Activated T-cell treated with anti-CD3 and anti-CD28 coated beads, Interleukin-2, amount 50 U/mL, for 4 hours (primary cell): ENCODE data around the gene INTS13. TPM values are rescaled to one million over a fixed set of nuclear protein-coding genes. Genes with fewer than 3 reads are reported as not detected.
"Not testable (repeated sequence)": the region's sequence is repeated elsewhere in the genome, so short reads cannot be mapped to it uniquely, and the experiment has no call there.

ENCODE experiments used
- ATAC-seq, 2 donors: fragments of 200-7000 bp; cut with Tn5 transposase; one replicate each; pipeline ENCODE4 v1.10.0; 2021
- DNase-seq: peaks from one replicate; pipeline ENCODE4 v3.0.0-alpha.2; 2020
- H3K27me3 Mint-ChIP-seq: one replicate; pipeline ENCODE4 v1.8.0; 2021; ENCODE audit warnings: low read depth, mixed read lengths
- H3K36me3 Mint-ChIP-seq: one replicate; pipeline ENCODE4 v1.8.0; 2022; ENCODE audit warnings: mixed read lengths; ENCODE audit not compliant: insufficient read depth
- H3K4me1 Mint-ChIP-seq: one replicate; pipeline ENCODE4 v1.8.0; 2021; ENCODE audit warnings: low read depth, mixed read lengths
- H3K4me3 Mint-ChIP-seq: one replicate; pipeline ENCODE4 v1.8.0; 2021; ENCODE audit warnings: mild to moderate bottlenecking, moderate library complexity, mixed read lengths
- H3K9me3 Mint-ChIP-seq: one replicate; pipeline ENCODE4 v1.8.0; 2021; ENCODE audit warnings: mixed read lengths
- total RNA-seq, 3 donors: library from RNA; stranded (reverse); gene quantifications; one replicate each; pipeline ENCODE4 v1.2.1, GENCODE V29; 2021

INTS13 gene, protein sequence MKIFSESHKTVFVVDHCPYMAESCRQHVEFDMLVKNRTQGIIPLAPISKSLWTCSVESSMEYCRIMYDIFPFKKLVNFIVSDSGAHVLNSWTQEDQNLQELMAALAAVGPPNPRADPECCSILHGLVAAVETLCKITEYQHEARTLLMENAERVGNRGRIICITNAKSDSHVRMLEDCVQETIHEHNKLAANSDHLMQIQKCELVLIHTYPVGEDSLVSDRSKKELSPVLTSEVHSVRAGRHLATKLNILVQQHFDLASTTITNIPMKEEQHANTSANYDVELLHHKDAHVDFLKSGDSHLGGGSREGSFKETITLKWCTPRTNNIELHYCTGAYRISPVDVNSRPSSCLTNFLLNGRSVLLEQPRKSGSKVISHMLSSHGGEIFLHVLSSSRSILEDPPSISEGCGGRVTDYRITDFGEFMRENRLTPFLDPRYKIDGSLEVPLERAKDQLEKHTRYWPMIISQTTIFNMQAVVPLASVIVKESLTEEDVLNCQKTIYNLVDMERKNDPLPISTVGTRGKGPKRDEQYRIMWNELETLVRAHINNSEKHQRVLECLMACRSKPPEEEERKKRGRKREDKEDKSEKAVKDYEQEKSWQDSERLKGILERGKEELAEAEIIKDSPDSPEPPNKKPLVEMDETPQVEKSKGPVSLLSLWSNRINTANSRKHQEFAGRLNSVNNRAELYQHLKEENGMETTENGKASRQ
- 10 to 100 TPM; 52.1 to 59.0 (median 55.6) TPM for total RNA-seq

DNA sequence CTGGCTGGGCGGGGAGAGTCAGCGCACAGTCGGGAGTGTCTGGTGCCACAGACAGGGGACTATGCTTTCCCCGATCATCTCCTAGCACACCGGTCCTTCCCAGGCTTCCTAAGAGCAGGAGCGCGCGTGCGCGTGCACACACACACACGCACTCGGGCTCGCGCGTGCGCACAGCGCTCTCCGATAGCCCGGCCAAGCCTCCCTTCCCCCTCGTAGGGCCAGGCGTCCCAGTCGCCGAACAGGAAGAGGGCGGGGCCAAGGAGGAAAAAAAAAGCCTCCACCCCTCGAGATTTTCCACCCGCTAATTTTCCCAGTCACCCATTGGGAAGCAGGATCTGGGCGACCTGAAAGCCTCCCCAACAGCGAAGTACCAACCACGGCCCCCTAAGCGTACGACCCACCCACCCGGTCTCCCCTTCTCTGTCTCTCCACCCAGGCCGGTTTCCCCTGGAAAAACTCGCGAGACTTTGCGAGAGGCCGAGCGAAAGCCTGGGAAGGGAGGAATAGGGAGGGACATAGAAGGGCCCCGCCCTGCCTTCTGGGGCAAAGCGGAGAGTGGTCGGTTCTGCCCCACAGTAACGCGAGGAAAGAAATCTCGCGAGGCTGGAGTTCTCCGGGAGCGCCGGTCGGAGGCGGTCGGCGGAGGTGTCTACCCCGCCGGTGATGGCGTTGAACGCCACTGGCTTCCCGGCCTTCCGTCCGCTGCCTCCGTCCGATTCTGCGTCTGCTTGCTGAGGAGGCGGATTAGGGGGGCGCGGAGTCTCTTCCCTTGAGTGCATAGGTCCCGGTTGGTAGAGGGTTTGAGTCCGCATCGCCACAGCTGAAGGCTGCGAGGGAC lies at the start of gene INTS13, which contains the start of gene FGFR1OP2:
Gene INTS13 (minus strand): TSS at position 119 of the 838 bp plus-strand sequence. CDS start 1,178 bp downstream, outside the sequence.
Gene FGFR1OP2 (plus strand): TSS at position 608 of the 838 bp plus-strand sequence. CDS start 15,689 bp downstream, outside the sequence.
- H3K27me3 Mint-ChIP-seq: no peaks in the 10 kb centered on the region
- peak within 1 kb of the TSS; percentile 99 for H3K4me3 Mint-ChIP-seq
- H3K9me3 Mint-ChIP-seq: no peaks in the 10 kb centered on the region
- peak; percentile 94 to 95 for ATAC-seq
- peaks cover 14% of the 10 kb centered on the region for H3K36me3 Mint-ChIP-seq
- DNase-seq: peak; percentile 96
- peaks cover 61% of the 10 kb centered on the region for H3K4me1 Mint-ChIP-seq

DNA sequence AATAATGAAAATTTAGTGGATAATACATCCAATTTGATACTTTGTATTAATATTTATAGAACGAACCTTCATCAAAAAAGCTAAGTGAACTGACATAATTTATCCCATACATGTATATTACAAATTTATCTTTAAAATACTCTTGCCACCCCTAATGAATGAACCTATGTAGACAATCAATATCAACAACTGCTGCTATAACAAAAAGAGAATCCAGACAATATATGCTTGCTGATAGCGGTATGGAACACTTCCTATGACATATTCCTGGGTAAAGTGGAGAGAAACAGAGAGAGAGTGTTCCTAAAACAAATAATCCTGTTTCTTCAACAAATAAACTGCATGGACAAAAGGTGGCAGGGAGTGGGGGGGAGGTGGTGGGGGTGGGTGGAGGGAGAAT lies 45.1 kb upstream of the INTS13 start:
- no peak overlapping the region for H3K4me3 Mint-ChIP-seq
- no peaks in the 10 kb centered on the region for H3K27me3 Mint-ChIP-seq
- peaks cover 5% of the 10 kb centered on the region for H3K4me1 Mint-ChIP-seq
- no peaks in the 10 kb centered on the region for H3K9me3 Mint-ChIP-seq
- H3K36me3 Mint-ChIP-seq: peaks cover 45% of the 10 kb centered on the region
- no peak for ATAC-seq
- no peak for DNase-seq

DNA sequence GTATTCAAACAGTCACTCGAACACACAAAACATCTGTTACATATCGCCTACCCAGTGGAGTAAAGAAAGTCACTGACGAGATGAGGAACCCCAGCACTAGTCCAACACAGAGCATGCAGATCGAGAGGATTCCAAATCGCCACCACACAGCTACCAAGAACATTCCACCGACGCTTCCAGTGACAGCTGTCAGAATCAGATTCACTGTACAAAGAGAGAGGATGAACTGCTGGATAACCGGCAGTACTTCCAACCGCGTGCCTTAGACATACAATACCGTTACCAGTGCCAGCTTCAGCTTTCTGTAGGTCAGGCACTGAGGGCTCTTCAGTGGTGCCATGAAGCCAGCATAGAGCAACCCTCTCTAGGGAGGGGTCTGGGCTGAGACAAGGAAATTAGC lies 42.0 kb upstream of the INTS13 start:
- peaks cover 5% of the 10 kb centered on the region for H3K4me1 Mint-ChIP-seq
- H3K4me3 Mint-ChIP-seq: no peak overlapping the region
- no peaks in the 10 kb centered on the region for H3K9me3 Mint-ChIP-seq
- peaks cover 43% of the 10 kb centered on the region for H3K36me3 Mint-ChIP-seq
- no peaks in the 10 kb centered on the region for H3K27me3 Mint-ChIP-seq
- DNase-seq (no peak), ATAC-seq (no peak)

DNA sequence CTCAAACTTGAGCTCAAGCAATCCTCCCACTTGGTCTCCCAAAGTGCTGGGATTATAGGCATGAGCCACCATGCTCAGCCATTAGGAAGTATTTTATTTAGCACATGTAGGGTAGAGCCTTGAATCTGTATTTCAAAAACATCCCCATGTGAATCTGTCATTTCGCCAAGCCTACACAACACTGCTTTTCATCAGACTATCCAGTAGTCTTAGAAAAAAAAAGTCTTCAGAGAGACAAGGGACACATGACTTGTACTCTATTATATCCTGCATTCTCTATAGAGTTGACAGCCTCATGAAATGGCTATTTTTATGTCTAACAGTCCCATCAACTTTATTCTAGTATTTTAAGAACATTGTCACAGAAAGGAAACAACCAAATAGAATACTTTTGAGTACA lies 41.0 kb upstream of the INTS13 start:
- Mint-ChIP-seq H3K4me3 (no peak overlapping the region), H3K27me3 (no peaks in the 10 kb centered on the region), H3K36me3 (peaks cover 47% of the 10 kb centered on the region), H3K9me3 (no peaks in the 10 kb centered on the region), H3K4me1 (peaks cover 3% of the 10 kb centered on the region)
- ATAC-seq: no peak
- DNase-seq: no peak

DNA sequence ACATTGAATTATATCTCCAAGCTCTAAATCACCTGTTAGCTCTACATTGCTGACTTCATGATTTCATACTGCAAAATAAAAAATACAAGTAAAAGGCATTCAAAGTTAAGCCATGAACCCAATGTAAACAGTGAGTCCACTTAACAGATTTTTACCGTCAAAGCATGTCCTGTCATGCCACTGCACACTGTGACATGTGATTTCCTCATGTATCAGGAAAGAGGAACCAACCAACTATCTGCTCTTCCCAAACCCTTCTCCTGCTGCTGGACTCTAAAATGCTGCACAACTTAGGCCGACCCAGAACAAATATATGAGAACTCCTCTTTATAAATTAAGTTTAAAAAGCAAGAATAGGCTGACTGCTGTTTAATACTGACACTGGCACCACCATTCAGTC lies 38.9 kb upstream of the INTS13 start:
- DNase-seq (no peak), ATAC-seq (no peak)
- Mint-ChIP-seq H3K27me3 (no peaks in the 10 kb centered on the region), H3K9me3 (no peaks in the 10 kb centered on the region), H3K36me3 (peaks cover 40% of the 10 kb centered on the region), H3K4me1 (peaks cover 7% of the 10 kb centered on the region), H3K4me3 (no peak overlapping the region)

DNA sequence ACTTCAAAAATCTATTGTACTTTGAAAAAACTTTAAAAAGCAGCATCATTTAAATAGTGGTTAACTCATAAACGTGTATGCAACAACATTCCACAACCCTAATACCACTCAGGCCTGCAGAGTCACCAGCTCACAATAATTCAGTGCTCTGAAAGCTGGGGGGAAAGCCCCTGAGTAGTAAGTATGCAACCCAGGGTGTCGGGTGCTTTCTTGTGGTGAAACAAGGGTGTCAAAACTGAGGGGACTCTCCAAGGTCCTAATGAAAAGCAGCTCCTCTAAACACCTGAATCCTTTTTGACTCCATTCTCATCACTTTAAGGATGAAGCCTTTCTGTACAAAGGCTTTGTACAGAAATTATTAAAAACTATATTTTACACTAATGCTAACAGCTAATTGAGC lies 34.2 kb upstream of the INTS13 start:
- DNase-seq: peak; percentile 42
- peaks cover 46% of the 10 kb centered on the region for H3K36me3 Mint-ChIP-seq
- H3K4me1 Mint-ChIP-seq: peaks cover 22% of the 10 kb centered on the region
- peak; percentile 100 for ATAC-seq
- no peaks in the 10 kb centered on the region for H3K27me3 Mint-ChIP-seq
- H3K4me3 Mint-ChIP-seq: no peak overlapping the region
- no peaks in the 10 kb centered on the region for H3K9me3 Mint-ChIP-seq

DNA sequence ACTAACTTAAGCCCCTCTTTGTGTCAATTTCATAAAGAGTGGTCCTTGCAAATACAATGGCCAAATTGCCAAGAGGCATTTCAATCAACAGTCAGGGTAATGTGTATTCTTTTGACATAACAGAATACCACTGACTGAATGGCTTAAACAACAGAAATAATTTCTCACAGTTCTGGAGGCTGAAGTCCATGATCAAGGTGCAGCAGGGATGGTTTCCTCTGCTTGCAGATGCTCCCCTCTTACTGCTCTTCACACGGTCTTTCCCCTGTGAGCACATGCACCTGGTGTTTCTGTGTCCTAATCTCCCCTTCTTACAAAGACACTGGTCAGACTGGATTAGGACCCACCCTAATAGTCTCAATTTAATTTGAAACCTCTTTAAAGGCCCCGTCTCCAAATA lies 32.4 kb upstream of the INTS13 start:
- peaks cover 22% of the 10 kb centered on the region for H3K4me1 Mint-ChIP-seq
- no peak overlapping the region for H3K4me3 Mint-ChIP-seq
- no peaks in the 10 kb centered on the region for H3K9me3 Mint-ChIP-seq
- H3K36me3 Mint-ChIP-seq: peaks cover 35% of the 10 kb centered on the region
- H3K27me3 Mint-ChIP-seq: no peaks in the 10 kb centered on the region
- ATAC-seq (no peak), DNase-seq (no peak)

DNA sequence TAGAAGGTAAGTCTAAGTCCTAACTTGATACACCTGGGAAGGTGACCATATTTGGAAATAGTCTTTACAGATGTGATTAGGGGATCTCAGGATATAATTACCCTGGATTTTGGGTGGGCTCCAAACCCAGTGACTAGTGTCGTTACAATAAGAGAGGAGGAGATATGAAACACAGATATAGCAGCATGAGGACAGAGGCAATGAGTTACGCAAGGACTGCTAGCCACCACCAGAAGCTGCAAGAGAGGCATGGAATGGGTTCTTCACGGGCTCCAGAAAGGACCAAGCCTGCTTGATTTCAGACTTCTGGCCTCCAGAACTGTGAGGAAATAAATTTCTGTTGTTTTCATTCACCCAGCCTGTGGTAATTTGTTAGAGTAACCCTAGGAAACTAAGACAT lies 29.1 kb upstream of the INTS13 start:
- no peak for DNase-seq
- no peak overlapping the region for H3K4me3 Mint-ChIP-seq
- H3K9me3 Mint-ChIP-seq: no peaks in the 10 kb centered on the region
- ATAC-seq: no peak
- H3K36me3 Mint-ChIP-seq: peaks cover 35% of the 10 kb centered on the region
- peaks cover 16% of the 10 kb centered on the region for H3K4me1 Mint-ChIP-seq
- H3K27me3 Mint-ChIP-seq: no peaks in the 10 kb centered on the region

DNA sequence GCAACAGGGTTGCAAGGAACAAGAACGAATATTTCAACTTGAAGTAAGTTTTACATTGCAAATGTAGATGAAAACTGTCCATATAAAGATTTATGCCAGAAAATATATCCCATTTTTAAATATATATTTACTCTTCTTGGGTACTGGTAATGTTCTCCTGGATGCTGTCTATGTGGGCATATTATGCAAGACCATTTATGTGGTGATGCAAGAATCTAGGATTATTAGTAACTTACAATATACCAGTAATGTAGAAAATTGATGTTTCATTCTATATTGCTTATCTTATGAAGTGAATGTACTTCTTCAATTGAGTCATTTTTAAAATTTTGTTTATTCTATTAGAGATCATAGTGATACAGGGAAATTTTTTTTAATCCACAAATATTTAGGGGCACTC lies 25.6 kb upstream of the INTS13 start:
- H3K4me1 Mint-ChIP-seq: no peaks in the 10 kb centered on the region
- DNase-seq (no peak), ATAC-seq (no peak)
- no peak overlapping the region for H3K4me3 Mint-ChIP-seq
- peaks cover 30% of the 10 kb centered on the region for H3K36me3 Mint-ChIP-seq
- H3K9me3 Mint-ChIP-seq: no peaks in the 10 kb centered on the region
- no peaks in the 10 kb centered on the region for H3K27me3 Mint-ChIP-seq

DNA sequence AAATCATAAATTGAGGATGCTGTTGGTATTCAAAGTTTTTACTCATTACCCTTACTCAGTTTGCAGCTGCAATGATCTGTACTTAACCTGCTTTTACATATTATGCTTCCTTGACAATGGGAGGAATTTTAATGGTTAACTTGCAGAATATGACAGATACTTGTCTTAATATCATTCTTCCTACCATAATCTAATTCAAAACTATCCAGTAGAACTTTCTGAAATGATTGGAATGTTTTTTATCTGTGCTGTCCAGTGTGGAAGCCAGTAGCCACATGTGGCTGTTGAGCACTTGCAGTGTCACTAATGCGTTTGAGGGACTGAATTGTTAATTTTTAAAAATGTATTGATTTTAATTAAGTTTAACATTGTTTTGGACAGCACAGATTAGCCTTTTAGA lies 24.0 kb upstream of the INTS13 start:
- H3K4me1 Mint-ChIP-seq: no peaks in the 10 kb centered on the region
- ATAC-seq (no peak), DNase-seq (no peak)
- no peaks in the 10 kb centered on the region for H3K27me3 Mint-ChIP-seq
- no peak overlapping the region for H3K4me3 Mint-ChIP-seq
- peaks cover 32% of the 10 kb centered on the region for H3K36me3 Mint-ChIP-seq
- no peaks in the 10 kb centered on the region for H3K9me3 Mint-ChIP-seq

DNA sequence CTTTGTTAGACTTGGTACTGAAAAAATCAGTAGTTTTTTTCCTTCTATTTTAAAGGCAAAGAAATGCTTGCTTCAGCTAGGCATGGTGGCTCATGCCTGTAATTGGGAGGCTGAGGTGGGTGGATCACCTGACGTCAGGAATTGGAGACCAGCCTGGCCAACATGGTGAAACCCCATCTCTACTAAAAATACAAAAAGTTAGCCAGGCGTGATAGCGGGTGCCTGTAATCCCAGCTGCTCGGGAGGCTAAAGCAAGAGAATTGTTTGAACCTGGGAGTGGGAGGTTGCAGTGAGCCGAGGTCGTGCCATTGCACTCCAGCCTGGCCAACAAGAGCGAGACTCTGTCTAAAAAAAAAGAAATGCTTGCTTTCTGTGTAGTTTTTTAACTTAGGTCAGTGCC lies 23.6 kb upstream of the INTS13 start:
- not testable (repeated sequence) for ATAC-seq, H3K27me3 Mint-ChIP-seq, DNase-seq, H3K4me3 Mint-ChIP-seq, H3K4me1 Mint-ChIP-seq, H3K9me3 Mint-ChIP-seq
- peaks cover 34% of the 10 kb centered on the region for H3K36me3 Mint-ChIP-seq

DNA sequence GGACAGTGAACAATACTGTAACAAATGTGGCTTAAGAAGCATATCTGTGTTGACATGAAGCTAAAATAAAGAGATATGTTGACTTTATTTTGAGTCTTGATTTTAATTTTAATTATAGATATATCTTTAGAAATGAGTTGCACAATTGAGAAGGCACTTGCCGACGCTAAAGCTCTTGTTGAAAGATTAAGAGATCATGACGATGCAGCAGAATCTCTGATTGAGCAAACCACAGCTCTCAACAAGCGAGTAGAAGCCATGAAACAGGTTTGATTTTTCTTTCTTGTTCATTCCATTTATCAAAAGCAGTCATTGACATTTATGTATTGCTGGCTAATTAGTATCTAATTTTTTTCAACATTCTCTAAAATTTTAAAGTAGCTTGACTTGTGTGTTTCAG lies 16.2 kb upstream of the INTS13 start:
- ATAC-seq (no peak), DNase-seq (no peak)
- H3K27me3 Mint-ChIP-seq: no peaks in the 10 kb centered on the region
- H3K36me3 Mint-ChIP-seq: peaks cover 23% of the 10 kb centered on the region
- H3K4me1 Mint-ChIP-seq: peaks cover 38% of the 10 kb centered on the region
- no peaks in the 10 kb centered on the region for H3K9me3 Mint-ChIP-seq
- no peak overlapping the region for H3K4me3 Mint-ChIP-seq

DNA sequence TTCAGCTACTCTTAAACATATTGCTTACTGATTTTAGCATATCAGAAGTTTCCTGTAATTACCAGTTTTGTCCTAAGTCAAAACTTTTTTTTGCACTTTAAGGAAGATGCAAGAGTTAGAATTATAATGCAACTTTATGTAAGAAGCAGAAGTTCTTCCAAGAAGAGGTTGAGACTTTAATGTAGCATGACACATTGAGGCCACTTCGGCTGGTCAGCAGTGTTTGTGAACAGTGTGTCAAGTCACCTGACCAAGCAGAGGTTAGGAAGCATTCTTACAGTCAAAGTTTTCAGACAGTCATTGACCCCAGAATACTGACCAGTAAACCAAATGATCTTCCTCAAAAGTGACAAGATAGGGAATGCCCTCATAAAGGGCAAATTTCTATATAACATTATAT lies 15.7 kb upstream of the INTS13 start:
- peaks cover 26% of the 10 kb centered on the region for H3K36me3 Mint-ChIP-seq
- DNase-seq (no peak), ATAC-seq (no peak)
- peaks cover 2% of the 10 kb centered on the region for H3K9me3 Mint-ChIP-seq
- no peaks in the 10 kb centered on the region for H3K27me3 Mint-ChIP-seq
- peaks cover 40% of the 10 kb centered on the region for H3K4me1 Mint-ChIP-seq
- H3K4me3 Mint-ChIP-seq: no peak overlapping the region

DNA sequence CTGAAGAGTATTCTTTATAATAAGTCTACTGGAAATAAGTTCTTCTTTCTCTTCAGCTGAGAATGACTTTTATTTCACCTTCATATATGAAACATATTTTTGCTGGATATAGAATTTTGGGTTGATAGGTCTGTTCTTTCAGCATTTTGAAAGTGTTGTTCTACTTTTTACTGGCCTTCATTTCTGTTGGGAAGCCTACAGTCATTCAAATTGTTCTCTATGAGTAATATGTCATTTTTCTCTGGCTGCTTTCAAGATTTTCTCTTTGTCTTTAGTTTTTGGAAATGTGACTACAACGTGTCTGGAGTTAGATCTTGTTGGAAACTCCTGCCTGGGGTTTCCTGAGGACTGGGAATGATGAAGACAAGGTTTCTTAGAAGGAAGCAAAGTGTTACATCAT lies 10.5 kb upstream of the INTS13 start:
- DNase-seq (no peak), ATAC-seq (no peak)
- Mint-ChIP-seq H3K27me3 (no peaks in the 10 kb centered on the region), H3K4me3 (no peak overlapping the region), H3K4me1 (peaks cover 62% of the 10 kb centered on the region), H3K36me3 (peaks cover 24% of the 10 kb centered on the region), H3K9me3 (peaks cover 8% of the 10 kb centered on the region)
